HG03469 (cell line): Measurements from ENCODE around the gene AGFG2.

Source experiments
- ATAC-seq: cut with Tn5 transposase; IDR thresholded peaks from one replicate; pipeline ENCODE4 v1.9.1; 2021; ENCODE audit warnings: mild to moderate bottlenecking, moderate library complexity, moderate number of reproducible peaks; ENCODE audit not compliant: unreplicated experiment

The AGFG2 gene

DNA sequence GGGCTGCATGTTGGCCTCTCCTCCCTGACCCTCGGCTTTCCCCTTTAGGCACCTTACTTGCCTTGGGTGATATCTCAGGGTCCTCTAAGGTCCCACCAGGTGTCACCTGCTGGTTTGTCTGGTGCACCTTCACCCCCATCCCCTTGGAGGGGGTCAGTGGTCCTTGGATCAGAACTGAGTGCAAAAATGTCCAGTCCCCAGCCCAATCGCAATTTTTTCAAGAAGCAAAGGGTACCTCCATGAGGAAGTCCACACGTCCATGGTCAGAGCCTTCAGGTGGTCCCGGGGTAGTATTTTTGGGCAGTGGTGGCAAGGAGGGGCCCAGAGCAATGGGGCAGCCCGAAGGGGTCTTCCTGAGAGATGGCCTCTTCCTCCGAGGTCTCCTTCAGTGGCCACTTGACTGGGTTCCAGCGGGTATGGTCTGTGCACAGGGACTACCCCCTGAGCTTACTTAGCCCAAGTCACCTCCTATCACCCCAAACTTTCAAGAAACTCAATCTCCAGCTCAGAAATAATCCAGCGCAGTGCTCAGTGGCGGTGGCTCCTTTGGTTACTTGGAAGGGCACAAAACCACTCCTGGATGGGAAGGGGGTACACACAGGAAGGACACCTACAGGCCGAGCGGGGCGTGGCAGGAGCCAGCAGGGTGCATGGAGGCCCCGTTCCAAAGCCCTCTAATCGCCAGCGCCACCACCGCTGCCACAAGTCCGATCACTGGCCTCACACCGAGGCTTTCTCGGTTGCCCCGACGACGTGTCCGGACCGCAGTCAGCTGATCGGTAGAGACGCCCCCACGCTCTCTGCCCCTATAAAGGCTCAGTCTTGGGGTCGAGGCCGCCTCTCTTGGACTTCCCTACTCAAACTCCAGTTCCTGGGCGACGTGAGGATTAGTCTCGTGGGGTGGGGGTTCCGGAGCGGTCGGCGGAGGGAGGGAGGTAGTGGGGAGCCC, 30.2 kb downstream of the AGFG2 start:
- no peak for ATAC-seq

GRCh38 chr7:100570954-100571828, 32.2 kb downstream of the AGFG2 start:
- ATAC-seq = no peak

DNA sequence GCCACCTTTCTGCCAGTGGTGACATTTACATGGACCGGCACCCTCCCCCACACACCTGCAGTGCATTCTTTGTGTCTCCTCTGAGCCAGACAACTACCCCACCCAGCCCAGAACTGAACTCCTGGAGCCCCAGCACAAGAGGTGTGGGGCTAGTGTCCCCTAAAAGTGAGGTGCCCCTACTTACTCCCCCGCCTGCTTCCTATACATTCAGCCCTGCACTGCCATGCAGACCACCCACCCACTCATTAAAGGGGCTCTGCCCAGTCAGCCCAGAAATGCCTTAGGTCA, 32.8 kb downstream of the AGFG2 start:
- no peak for ATAC-seq

DNA sequence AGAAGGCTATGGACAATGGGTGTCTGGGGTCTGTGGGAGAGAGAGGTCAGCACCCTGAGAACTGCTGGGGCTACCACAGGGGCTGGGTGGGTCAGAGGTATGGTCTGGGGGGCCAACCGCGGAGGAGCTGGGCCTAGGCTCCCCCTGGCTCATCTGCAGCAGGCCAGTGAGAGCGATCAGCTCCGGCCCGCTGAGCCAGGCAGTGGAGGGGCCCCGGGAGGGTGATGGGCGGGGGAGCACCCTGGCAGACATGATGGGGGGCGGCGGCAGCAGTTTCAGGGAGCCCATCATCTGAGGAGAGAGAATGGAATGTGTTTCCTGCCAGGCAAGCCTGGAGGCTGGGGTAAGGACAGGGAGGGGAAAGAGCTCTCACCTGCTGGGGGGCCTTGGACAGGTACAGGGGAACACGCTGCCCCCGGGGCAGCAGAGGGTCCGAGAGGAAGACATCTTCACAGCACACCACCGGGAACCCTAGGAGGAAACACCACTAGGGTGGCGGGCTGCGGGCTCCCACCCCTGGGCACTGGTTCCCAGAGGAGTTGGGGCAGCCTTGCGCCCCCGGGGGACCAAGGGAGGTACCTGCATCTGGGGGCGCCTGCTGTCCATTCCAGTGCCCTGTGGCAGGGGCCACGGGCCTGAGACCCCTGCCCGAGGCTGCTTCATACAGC, 33.4 kb downstream of the AGFG2 start:
- ATAC-seq = no peak

DNA sequence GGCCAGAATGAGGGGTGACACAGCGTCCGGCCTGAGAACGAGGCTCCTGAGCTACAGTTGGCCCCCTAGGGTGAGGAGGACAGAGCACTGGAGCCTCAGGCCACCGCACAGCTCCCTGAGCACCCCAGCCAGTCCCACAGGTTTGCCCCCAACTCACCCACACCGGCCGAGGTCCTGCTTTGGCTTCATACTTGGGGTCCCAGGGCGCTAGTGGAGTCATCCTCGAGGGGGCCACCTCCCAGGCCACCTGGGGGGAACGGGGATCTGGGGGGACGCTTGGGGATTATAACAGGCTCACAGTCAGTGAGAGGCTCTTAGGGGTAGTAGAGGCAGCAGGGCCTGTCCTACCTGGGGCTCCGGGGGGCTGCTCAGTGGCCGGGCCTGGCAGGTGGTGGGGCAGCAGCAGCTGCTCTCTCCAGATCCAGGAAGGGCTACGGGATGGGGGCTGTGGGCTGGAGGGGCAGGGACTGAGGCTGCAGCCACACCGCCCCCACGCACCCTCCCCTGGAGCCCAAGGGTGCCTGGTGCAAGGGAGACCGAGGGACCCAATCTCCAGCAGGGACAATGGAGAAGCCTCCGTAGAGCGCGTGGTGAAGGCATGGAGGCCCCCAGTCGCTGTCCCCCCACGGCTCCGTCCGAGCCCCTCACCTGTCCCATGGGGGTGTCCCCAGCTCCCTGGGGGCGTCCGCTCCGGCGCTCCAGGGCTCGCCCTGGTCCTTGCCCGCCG, 34.1 kb downstream of the AGFG2 start:
- ATAC-seq = no peak

- ATAC-seq = no peak
Observed at GRCh38 chr7:100573691-100574361, 34.8 kb downstream of the AGFG2 start, which contains the start of gene SAP25. TSS of gene SAP25 (minus strand) at chr7:100573900. CDS start at chr7:100573742, 158 bp downstream.

GRCh38 chr7:100574362-100575205, 35.6 kb downstream of the AGFG2 start:
- no peak for ATAC-seq

DNA sequence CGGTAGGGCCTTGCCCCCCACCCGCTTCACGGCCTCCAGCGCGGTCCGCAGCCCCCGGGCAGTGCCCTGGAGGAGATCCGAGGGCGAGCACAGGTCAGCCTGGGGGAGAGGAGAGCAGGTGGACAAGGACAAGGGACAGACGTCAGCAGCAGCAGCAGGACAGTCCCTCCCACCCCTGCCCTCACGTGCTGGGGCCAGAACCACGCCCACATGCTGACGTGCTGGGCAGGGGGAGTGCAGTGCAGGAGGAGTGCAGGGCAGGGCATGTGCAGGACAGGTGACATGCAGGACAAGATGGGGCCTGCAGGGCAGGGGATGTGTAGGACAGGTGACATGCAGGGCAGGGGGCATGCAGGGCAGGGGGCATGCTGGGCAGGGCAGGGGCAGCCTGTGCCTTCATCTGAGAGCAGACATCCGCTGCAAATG, 36.2 kb downstream of the AGFG2 start:
- no peak for ATAC-seq

DNA sequence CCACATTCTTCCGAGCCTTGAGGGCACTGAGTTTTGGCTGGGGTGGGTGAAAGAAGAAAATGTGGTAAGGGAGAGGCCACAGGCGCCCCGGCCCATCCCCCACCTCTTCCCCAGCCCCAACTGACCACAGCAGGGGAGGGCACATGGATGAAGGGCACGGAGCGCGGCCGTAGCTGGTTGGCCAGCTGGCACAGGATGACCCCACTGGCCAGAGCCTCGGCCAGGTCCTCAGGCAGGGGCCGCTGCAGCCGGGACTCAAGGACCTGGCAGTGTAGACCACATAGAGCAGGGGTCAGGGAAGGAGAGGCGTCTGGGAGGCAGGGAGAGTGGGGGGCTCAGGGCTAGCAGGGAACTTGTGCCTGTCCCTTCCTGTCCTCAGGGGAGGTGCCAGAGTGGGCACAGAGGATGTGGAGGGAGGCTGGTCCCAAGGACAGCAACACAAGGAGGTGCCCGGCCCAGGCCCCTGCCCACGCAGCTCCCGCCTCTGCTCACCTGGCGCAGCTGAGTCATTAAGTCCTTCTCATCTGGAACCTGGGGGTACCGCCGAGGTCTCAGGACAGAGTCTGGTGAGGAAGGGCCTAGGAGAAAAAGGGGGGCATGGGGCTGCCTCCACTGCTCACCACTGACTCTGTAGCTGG, 36.9 kb downstream of the AGFG2 start:
- ATAC-seq = no peak

DNA sequence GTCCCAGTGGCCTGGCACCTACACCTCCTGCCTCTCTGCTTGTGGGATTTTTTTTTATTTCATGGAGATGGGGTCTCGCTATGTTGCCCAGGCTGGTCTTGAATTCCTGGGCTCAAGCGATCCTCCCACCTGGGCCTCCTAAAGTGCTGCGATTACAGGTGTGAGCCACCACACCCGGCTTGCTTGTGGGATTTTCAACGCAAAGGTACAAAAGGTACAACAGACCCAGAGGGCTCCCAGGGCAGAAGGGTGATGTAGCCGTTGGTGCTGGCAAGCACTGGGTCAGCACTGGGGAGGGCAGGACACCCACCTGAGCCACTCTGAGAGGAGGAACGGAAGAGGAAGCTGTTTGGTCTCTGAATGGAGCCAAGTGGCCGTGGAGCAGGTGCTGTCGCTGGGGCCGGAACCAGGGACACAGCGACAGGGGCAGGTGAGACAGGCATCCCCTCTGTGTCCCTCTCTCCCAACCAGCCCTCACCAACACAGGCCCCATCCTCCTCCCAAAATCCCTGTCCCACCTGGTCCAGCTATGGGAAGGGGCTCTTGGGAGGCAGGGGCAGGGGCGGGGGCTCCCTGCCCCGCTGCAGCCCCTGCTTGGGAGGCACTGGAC, 37.5 kb downstream of the AGFG2 start:
- ATAC-seq = no peak

DNA sequence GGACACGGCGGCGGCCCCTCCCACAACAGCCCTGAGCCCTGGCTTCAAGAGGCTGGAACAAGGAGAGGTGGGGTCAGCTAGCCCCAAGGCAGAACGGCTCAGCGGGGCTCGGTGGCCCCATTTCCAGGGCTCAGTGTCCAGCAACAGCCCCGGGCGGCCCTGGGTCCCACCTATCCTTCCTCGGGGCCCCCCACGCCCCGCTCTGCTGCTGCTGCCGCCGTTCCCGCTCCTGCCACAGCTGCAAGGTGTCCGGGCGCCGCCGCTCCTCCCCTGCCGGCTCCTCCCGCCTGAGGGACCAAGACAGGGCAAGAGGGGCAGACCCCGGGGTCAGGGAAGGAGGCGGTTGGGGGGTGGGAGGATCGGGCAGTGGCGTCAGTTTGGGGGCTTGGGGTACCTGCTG, 38.1 kb downstream of the AGFG2 start:
- ATAC-seq = no peak

GRCh38 chr7:100577507-100577906, 38.5 kb downstream of the AGFG2 start:
- no peak for ATAC-seq

DNA sequence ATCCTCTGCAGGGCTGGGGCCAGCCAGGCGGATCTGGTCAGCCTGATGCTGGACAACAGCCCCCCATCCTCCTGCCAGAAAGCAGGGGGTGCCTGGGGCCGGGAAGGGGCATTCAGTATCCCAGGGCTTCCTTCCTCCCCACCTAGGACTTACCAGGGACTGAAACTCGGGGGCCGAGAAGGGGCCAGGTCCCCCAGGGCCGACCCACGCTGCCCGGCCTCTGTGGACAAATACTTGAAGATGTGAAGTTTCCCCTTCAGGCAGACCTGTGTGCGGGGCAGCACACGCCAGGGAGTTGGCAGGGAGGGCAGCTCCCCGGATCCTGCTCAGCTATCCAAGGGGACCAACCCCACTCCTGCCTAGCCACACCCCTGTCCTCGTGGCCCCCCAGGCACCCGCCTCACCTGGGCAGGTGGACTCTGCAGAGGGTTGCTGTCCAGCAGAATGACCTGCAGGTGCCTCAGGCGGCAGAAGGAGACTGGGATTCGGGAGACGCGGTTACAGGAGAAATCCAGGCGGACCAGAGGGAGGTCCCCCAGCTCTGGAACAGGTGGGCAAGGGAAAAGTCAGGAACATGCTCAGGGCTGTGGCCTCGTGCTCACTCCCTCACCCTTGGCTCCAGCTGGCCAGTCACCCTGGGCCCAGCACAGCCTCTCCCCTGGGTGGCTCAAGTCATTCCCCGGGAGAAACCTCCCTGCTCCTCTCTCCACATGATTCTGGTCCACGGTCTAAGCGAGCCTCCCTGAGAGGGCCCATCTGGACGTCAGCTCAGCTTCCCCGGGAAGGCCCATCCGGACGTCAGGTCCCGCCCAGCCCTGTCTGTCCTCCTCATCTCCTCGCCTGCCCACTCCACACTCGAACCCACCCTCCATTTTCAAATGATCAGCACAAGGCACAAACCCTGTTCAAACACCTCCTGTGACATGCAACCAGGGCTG, 39.5 kb downstream of the AGFG2 start:
- no peak for ATAC-seq

DNA sequence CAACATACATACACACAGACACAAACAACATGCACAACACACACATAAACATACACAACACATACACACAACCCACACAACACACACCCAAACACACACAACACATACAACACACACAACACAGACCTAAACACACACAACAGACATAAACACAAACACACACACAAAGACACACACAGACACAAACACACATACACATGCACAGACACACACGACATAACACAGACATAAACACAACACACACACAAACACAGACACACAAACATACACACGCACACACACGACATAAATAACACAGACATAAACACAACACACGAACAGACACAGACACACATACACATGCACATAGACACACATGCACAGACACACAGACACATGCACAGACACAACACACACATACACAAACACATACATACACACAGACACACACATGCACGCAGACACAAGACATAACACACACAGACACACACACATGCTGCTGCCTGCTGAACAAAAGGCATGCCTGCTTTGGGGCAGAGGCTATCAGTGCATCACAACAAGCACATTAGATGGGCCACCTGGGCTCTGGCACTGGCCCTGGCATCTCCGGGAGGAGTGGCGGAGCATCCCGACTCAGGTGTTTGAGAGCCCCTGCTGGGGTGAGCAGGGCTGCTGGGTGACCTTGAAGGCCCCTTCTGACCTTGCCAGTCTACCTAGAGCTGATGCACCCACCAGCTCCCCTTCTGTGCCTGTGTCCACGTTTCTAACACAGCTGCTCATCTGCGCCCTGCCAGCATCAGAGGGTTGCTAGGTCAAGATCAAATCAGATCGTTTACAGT, 41.7 kb downstream of the AGFG2 start:
- no peak for ATAC-seq

DNA sequence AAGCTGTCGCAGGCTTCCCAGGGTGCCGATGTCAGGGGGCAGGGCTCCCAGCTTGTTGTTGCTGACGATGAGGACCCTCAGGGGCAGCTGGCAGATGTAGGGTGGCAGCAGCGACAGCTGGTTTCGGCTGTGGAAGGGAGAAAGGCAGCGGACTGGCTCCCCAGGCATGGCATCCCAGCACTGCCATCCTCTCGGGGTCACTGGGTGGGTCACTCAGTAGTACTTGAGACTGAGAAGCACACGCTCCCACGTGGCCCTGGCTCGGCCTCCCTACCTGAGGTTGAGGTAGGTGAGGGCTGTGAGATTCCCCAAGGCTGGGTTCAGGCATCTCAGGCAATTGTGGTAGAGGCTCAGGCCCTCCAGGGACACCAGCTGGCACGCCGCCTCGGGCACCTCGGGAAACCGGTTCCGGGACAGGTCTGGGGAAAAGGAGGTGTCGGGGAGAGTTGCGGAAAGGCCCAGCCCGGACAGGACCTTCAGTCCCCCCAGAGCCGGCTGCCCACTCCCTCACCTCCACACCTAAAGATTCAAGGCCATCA, 43.1 kb downstream of the AGFG2 start:
- ATAC-seq = no peak

DNA sequence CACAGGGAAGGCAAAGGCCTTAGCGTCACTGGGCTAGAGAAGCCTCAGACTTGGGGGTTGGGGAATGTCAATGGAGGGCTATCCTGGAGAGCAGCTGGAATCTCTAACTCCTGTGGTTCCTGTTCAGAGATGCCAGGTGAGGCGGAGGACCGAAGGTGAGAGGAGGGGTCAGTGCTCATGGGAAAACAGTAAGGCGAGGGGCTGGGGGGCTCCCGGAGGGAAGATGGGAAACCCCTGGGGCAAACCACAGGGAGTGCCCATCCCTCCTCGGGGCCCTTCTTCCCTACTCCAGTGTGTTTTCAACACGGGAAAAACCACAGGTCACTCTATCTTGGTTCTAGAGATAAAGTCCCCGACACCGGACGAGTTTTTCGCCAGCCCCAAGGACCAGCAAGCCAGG, 43.6 kb downstream of the AGFG2 start:
- no peak for ATAC-seq
